Panc1 (cell line): Measurements from ENCODE around the gene NYAP2. TPM values are rescaled to one million over a fixed set of nuclear protein-coding genes. Genes with fewer than 3 reads are reported as not detected.

Experiments
- ATAC-seq: fragments of 200-7000 bp; cut with Tn5 transposase; 2 replicates; pipeline ENCODE4 v1.9.1; 2020; ENCODE audit warnings: mild to moderate bottlenecking, moderate library complexity
- BruUV-seq: library from RNA; stranded (reverse); fragments of 400-500 nt; replicated peaks from 2 replicates; lab custom pipeline; 2021; lab: Mats Ljungman, UMichigan
- CTCF ChIA-PET: fragments of 300-600 bp; sonication (Branson Sonifier 250); formaldehyde crosslinking; loops from one replicate; lab custom pipeline; 2022; ENCODE audit warnings: antibody characterized with exemption; lab: Charles Lee
- POLR2A ChIA-PET: fragments of 300-600 bp; sonication (Branson Sonifier 250); formaldehyde crosslinking; loops from one replicate; lab custom pipeline; 2022; ENCODE audit warnings: antibody characterized with exemption; lab: Charles Lee
- DNase-seq: peaks from one replicate; pipeline ENCODE4 v3.0.0-alpha.2; 2010; ENCODE audit warnings: low read depth, low spot score
- H3K27ac ChIP-seq: 2 replicates; pipeline ENCODE4 v1.5.1; 2011; ENCODE audit warnings: mild to moderate bottlenecking, low read length, inconsistent platforms
- H3K27me3 ChIP-seq: fragments of 200-500 bp; sonication (Bioruptor generic); 2 replicates; pipeline ENCODE4 v1.6.0; 2014; ENCODE audit warnings: low read length, inconsistent platforms; ENCODE audit not compliant: control insufficient read depth, insufficient read depth
- H3K36me3 ChIP-seq: fragments of 200-500 bp; sonication (Bioruptor generic); 2 replicates; pipeline ENCODE4 v1.5.1; 2014; ENCODE audit warnings: inconsistent platforms, mild to moderate bottlenecking, low read length, moderate library complexity; ENCODE audit not compliant: control insufficient read depth, insufficient read depth
- H3K4me1 ChIP-seq: 2 replicates; pipeline ENCODE4 v1.5.1; 2011; ENCODE audit warnings: inconsistent platforms, mild to moderate bottlenecking, low read length, moderate library complexity; ENCODE audit not compliant: control insufficient read depth, insufficient read depth
- H3K4me3 ChIP-seq, 2 experiments: 2 replicates each; pipeline ENCODE4 v1.5.1; 2011 to 2012; ENCODE audit warnings: low read depth in 2 of 2, low read length in 2 of 2, mild to moderate bottlenecking in 2 of 2, inconsistent platforms in 1 of 2, moderate library complexity in 1 of 2
- H3K9me3 ChIP-seq: fragments of 200-500 bp; sonication (Bioruptor generic); 2 replicates; pipeline ENCODE4 v1.5.1; 2014; ENCODE audit warnings: low read depth, mild to moderate bottlenecking, inconsistent platforms, low read length, moderate library complexity; ENCODE audit not compliant: control insufficient read depth, insufficient read depth
- POLR2AphosphoS5 ChIP-seq: IDR thresholded peaks from 2 replicates; pipeline ENCODE4 v1.6.1; 2012; ENCODE audit warnings: mild to moderate bottlenecking, low read depth, low read length, moderate library complexity
- SIN3A ChIP-seq: IDR thresholded peaks from 2 replicates; pipeline ENCODE4 v1.6.1; 2012; ENCODE audit warnings: low read depth, mild to moderate bottlenecking, low read length, moderate library complexity, borderline replicate concordance; ENCODE audit not compliant: insufficient read depth
- TCF7L2 ChIP-seq: IDR thresholded peaks from 2 replicates; pipeline ENCODE4 v1.6.1; 2011; ENCODE audit warnings: mild to moderate bottlenecking, low read depth, low read length, inconsistent platforms
- in situ Hi-C: cut with HindIII; loops from 2 replicates; pipeline ENCODE4 v1.10.0; 2016; ENCODE audit warnings: low sequenced_read_pairs, low pct_unique_long_range_greater_than_20kb
- intact Hi-C: fragments of 100-400 bp; cut with micrococcal nuclease; formaldehyde crosslinking; loops from one replicate; pipeline ENCODE4 v1.10.0; 2022; ENCODE audit not compliant: unreplicated experiment
- total RNA-seq: library from RNA; stranded (reverse); gene quantifications from one replicate; pipeline ENCODE4 v1.2.1, GENCODE V29; 2021; ENCODE audit not compliant: unreplicated experiment
- TF ChIP-seq, protein P1 (sequence below): fragments of 450-650 bp; IDR thresholded peaks from 2 replicates; pipeline ENCODE4 v1.5.1; 2017; ENCODE audit warnings: mild to moderate bottlenecking
- TF ChIP-seq, protein P2 (sequence below), 2 experiments: IDR thresholded peaks; 2 replicates each; pipeline ENCODE4 v1.6.1; 2011 to 2012; ENCODE audit warnings: low read depth in 2 of 2, control low read depth in 1 of 2, low read length in 1 of 2, mild to moderate bottlenecking in 1 of 2, moderate library complexity in 1 of 2; ENCODE audit not compliant: insufficient read depth in 1 of 2

NYAP2 gene
- total RNA-seq, 1 experiment from 2014 or later: not detected

DNA sequence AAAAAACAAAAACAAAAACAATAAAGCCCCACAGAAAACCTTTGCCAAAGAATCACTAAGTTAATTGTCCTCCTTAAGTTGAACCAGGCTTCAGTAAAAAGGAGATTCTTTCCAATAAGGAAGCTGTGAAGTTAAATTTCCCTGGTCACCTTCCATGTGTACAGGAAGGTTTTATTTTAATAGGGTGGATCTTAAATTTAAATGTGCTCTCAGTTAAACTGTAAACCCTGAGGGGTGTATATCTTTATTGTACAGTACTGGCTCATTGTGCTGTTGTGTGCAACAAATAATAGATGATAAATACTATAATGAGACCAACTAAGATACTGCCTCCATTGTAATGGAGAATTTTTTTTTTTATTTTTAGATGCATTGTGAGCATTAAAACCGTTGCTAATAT, 97.1 kb downstream of the NYAP2 start:
- BruUV-seq: no TSS peak
- CTCF ChIA-PET: no interaction called here

DNA sequence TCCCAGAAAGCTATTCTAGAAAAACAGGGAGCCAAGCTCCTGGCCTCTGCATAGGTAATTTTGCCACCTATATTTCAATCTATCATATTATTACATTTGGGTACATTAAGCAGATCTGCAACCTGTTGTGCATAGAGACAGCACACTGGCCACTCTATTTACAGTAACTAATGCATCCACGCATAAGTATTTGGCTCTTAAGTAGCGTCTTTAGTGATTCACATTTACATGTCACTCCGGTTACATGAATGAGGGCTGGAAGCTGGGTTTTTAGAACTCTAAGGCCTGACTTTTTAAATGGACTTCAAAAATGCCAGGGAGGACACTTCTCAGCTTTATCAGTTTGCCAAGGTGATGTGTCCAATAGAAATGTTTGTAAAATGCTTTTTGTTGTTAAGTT, 97.7 kb downstream of the NYAP2 start:
- BruUV-seq: no TSS peak
- intact Hi-C loops: no loop called here
- ChIA-PET CTCF (no interaction called here), POLR2A (no interaction called here)
- TF ChIP-seq, protein P1, sequence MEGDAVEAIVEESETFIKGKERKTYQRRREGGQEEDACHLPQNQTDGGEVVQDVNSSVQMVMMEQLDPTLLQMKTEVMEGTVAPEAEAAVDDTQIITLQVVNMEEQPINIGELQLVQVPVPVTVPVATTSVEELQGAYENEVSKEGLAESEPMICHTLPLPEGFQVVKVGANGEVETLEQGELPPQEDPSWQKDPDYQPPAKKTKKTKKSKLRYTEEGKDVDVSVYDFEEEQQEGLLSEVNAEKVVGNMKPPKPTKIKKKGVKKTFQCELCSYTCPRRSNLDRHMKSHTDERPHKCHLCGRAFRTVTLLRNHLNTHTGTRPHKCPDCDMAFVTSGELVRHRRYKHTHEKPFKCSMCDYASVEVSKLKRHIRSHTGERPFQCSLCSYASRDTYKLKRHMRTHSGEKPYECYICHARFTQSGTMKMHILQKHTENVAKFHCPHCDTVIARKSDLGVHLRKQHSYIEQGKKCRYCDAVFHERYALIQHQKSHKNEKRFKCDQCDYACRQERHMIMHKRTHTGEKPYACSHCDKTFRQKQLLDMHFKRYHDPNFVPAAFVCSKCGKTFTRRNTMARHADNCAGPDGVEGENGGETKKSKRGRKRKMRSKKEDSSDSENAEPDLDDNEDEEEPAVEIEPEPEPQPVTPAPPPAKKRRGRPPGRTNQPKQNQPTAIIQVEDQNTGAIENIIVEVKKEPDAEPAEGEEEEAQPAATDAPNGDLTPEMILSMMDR: no peak
- no peak for TF ChIP-seq POLR2AphosphoS5
- H3K9me3 ChIP-seq: no peaks in the 10 kb centered on the region
- no peak overlapping the region for H3K27ac ChIP-seq
- no peaks in the 10 kb centered on the region for H3K36me3 ChIP-seq
- no peaks in the 10 kb centered on the region for H3K4me1 ChIP-seq
- no peak overlapping the region for H3K4me3 ChIP-seq
- H3K27me3 ChIP-seq: no peaks in the 10 kb centered on the region
- in situ Hi-C loops: no loop called here
- ATAC-seq (no peak), DNase-seq (no peak)

More for the DNA sequence above, 97.1 kb downstream of the NYAP2 start:
- POLR2A ChIA-PET: no interaction called here
- intact Hi-C loops: no loop called here
- DNase-seq (no peak), ATAC-seq (no peak)
- Histone ChIP-seq H3K4me1 (no peaks in the 10 kb centered on the region), H3K27me3 (no peaks in the 10 kb centered on the region), H3K36me3 (no peaks in the 10 kb centered on the region), H3K9me3 (no peaks in the 10 kb centered on the region), H3K27ac (no peak overlapping the region), H3K4me3 (no peak overlapping the region)
- in situ Hi-C loops: no loop called here
- TF ChIP-seq POLR2AphosphoS5 (no peak), TCF7L2 (no peak), SIN3A (no peak)
- TF ChIP-seq, protein P2, sequence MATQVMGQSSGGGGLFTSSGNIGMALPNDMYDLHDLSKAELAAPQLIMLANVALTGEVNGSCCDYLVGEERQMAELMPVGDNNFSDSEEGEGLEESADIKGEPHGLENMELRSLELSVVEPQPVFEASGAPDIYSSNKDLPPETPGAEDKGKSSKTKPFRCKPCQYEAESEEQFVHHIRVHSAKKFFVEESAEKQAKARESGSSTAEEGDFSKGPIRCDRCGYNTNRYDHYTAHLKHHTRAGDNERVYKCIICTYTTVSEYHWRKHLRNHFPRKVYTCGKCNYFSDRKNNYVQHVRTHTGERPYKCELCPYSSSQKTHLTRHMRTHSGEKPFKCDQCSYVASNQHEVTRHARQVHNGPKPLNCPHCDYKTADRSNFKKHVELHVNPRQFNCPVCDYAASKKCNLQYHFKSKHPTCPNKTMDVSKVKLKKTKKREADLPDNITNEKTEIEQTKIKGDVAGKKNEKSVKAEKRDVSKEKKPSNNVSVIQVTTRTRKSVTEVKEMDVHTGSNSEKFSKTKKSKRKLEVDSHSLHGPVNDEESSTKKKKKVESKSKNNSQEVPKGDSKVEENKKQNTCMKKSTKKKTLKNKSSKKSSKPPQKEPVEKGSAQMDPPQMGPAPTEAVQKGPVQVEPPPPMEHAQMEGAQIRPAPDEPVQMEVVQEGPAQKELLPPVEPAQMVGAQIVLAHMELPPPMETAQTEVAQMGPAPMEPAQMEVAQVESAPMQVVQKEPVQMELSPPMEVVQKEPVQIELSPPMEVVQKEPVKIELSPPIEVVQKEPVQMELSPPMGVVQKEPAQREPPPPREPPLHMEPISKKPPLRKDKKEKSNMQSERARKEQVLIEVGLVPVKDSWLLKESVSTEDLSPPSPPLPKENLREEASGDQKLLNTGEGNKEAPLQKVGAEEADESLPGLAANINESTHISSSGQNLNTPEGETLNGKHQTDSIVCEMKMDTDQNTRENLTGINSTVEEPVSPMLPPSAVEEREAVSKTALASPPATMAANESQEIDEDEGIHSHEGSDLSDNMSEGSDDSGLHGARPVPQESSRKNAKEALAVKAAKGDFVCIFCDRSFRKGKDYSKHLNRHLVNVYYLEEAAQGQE (IDR thresholded peaks at IDR 0.05; ENCODE audit: insufficient read depth in 1 of 2, low read depth in 2 of 2, low read length in 1 of 2): no peak
- TF ChIP-seq, protein P1: no peak
